Caco-2 (cell line): ENCODE results near the gene NRSN1. TPM values are rescaled to one million over a fixed set of nuclear protein-coding genes. Genes with fewer than 3 reads are reported as not detected.

Experiments
- BruUV-seq: library from RNA; stranded (reverse); fragments of 400-500 nt; replicated peaks from 2 replicates; lab custom pipeline; 2021; lab: Mats Ljungman, UMichigan
- CTCF ChIA-PET: fragments of 300-600 bp; sonication (Branson Sonifier 250); formaldehyde crosslinking; loops from one replicate; lab custom pipeline; 2022; ENCODE audit warnings: antibody characterized with exemption; lab: Charles Lee
- POLR2A ChIA-PET: fragments of 300-600 bp; sonication (Branson Sonifier 250); formaldehyde crosslinking; loops from one replicate; lab custom pipeline; 2022; ENCODE audit warnings: antibody characterized with exemption; lab: Charles Lee
- DNase-seq, 2 experiments: peaks; one replicate each; pipeline versions ENCODE4 v3.0.0 to v3.0.0-alpha.2; 2020 to 2022
- H3K27me3 ChIP-seq: replicated peaks from 2 replicates; pipeline ENCODE4 v1.6.0; 2011; ENCODE audit warnings: low read length; ENCODE audit not compliant: control insufficient read depth, insufficient read depth
- H3K36me3 ChIP-seq: 2 replicates; pipeline ENCODE4 v1.5.1; 2011; ENCODE audit warnings: low read length; ENCODE audit not compliant: control insufficient read depth, insufficient read depth
- H3K4me1 ChIP-seq: fragments of 250-450 bp; sonication (Bioruptor Pico); 2 replicates; pipeline ENCODE4 v1.5.1; 2020; ENCODE audit warnings: mild to moderate bottlenecking
- H3K4me3 ChIP-seq: 2 replicates; pipeline ENCODE4 v1.5.1; 2011; ENCODE audit warnings: low read depth, mild to moderate bottlenecking, control low read depth, low read length
- H3K9me3 ChIP-seq: fragments of 250-450 bp; sonication (Bioruptor Pico); 2 replicates; pipeline ENCODE4 v1.5.1; 2020; ENCODE audit warnings: mild to moderate bottlenecking, moderate library complexity
- H3K27ac Mint-ChIP-seq: one replicate; pipeline ENCODE4 v1.8.0; 2022; ENCODE audit warnings: mixed read lengths; ENCODE audit not compliant: unreplicated experiment
- H3K27me3 Mint-ChIP-seq: one replicate; pipeline ENCODE4 v1.8.0; 2022; ENCODE audit warnings: mixed read lengths; ENCODE audit not compliant: insufficient read depth, unreplicated experiment
- H3K36me3 Mint-ChIP-seq: one replicate; pipeline ENCODE4 v1.8.0; 2022; ENCODE audit warnings: mild to moderate bottlenecking, mixed read lengths; ENCODE audit not compliant: insufficient read depth, unreplicated experiment
- H3K4me1 Mint-ChIP-seq: one replicate; pipeline ENCODE4 v1.8.0; 2022; ENCODE audit warnings: low read depth, mixed read lengths; ENCODE audit not compliant: unreplicated experiment
- H3K4me3 Mint-ChIP-seq: one replicate; pipeline ENCODE4 v1.8.0; 2022; ENCODE audit warnings: mild to moderate bottlenecking, moderate library complexity, mixed read lengths; ENCODE audit not compliant: unreplicated experiment
- H3K9me3 Mint-ChIP-seq: one replicate; pipeline ENCODE4 v1.8.0; 2022; ENCODE audit warnings: mixed read lengths; ENCODE audit not compliant: unreplicated experiment
- intact Hi-C: fragments of 100-400 bp; cut with micrococcal nuclease; formaldehyde crosslinking; loops from one replicate; pipeline ENCODE4 v1.10.0; 2022; ENCODE audit not compliant: unreplicated experiment
- total RNA-seq: library from RNA; stranded (reverse); gene quantifications from 2 replicates; pipeline ENCODE4 v1.2.3, GENCODE V29; 2022
- TF ChIP-seq, protein P1 (sequence below), 2 experiments: fragments of 200-600 bp in 1 of 2; IDR thresholded peaks; 1 replicate in 1 of 2; 2 replicates in 1 of 2; pipeline versions ENCODE4 v1.5.1 to v1.8.0; 2011 to 2022; ENCODE audit warnings: antibody characterized with exemption in 1 of 2, control low read depth in 1 of 2, inconsistent platforms in 1 of 2, low read depth in 1 of 2, low read length in 1 of 2, mild to moderate bottlenecking in 1 of 2, moderate library complexity in 1 of 2; ENCODE audit not compliant: insufficient read depth in 1 of 2, severe bottlenecking in 1 of 2, unreplicated experiment in 1 of 2

NRSN1 gene
- total RNA-seq, 1 experiment from 2014 or later = not detected

DNA sequence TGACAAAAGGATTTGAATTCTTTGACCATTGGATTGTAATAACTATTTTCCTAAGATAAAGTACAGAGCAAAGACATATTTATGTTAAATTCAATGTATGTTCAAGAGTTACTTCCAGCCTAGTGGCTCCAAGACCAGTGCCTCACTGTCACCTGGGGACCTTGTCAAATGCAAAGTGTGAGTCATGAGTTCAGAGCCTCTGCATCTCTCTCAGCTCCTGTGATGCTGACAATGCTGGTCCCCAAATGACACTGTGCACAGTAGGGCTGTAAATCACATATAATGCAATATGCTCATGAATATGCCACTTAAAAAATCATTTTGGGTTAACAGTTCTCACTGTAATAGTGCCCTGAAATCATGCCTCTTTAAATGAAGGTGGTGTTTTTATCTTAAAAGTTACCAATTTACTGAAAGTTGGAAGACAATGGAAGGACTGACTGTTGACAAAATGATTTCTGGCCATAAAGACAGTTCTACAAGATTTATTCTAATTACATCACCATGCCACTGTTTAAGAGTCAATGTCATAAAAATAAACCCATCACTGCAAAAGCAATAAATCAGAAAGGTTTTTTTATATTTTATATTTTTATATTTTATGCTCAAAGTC, 62.1 kb downstream of the NRSN1 start:
- no peaks in the 10 kb centered on the region for H3K27me3 Mint-ChIP-seq
- POLR2A ChIA-PET = no interaction called here
- Histone ChIP-seq H3K4me3 (no peak overlapping the region), H3K4me1 (no peaks in the 10 kb centered on the region; the same call in 1 of the 2 replicates), H3K27me3 (no peaks in the 10 kb centered on the region), H3K9me3 (no peaks in the 10 kb centered on the region), H3K36me3 (peaks cover 1% of the 10 kb centered on the region; the same call in 1 of the 2 replicates)
- H3K9me3 Mint-ChIP-seq = peaks cover 10% of the 10 kb centered on the region
- peaks cover 11% of the 10 kb centered on the region for H3K4me1 Mint-ChIP-seq
- no peak overlapping the region for H3K4me3 Mint-ChIP-seq
- TF ChIP-seq, protein P1, sequence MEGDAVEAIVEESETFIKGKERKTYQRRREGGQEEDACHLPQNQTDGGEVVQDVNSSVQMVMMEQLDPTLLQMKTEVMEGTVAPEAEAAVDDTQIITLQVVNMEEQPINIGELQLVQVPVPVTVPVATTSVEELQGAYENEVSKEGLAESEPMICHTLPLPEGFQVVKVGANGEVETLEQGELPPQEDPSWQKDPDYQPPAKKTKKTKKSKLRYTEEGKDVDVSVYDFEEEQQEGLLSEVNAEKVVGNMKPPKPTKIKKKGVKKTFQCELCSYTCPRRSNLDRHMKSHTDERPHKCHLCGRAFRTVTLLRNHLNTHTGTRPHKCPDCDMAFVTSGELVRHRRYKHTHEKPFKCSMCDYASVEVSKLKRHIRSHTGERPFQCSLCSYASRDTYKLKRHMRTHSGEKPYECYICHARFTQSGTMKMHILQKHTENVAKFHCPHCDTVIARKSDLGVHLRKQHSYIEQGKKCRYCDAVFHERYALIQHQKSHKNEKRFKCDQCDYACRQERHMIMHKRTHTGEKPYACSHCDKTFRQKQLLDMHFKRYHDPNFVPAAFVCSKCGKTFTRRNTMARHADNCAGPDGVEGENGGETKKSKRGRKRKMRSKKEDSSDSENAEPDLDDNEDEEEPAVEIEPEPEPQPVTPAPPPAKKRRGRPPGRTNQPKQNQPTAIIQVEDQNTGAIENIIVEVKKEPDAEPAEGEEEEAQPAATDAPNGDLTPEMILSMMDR (IDR thresholded peaks at IDR 0.05; ENCODE audit: insufficient read depth in 1 of 2, low read depth in 1 of 2, low read length in 1 of 2, severe bottlenecking in 1 of 2, unreplicated experiment in 1 of 2) = no peak
- H3K27ac Mint-ChIP-seq = no peak overlapping the region
- BruUV-seq = no TSS peak
- no peak for DNase-seq
- peaks cover 86% of the 10 kb centered on the region for H3K36me3 Mint-ChIP-seq
- intact Hi-C loops = no loop called here
- CTCF ChIA-PET = no interaction called here

DNA sequence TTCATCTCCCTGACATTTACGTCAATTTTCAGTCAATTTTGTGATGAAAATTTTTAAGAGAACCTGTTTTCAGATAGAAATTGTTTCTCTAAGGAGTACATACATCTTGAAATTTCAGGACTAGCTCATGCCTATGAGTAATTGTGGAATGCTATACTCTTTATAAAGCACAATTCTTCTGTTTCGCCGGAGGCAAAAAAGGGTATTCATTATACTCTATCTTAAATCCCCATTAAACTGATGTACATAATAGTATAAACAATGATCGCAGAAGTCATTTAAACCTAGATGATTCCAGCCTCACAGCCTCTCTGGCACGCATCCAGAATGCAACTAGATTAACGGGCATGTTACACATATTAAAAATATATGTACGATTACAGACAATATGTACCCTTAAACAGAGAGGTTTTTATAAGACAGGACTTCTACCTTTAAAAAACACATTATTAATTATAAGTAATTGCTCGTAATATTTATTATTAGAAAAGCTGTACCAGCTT, 62.6 kb downstream of the NRSN1 start:
- H3K36me3 ChIP-seq = peaks cover 1% of the 10 kb centered on the region; the same call in 1 of the 2 replicates
- no peak overlapping the region for H3K27ac Mint-ChIP-seq
- H3K9me3 ChIP-seq = no peaks in the 10 kb centered on the region
- H3K36me3 Mint-ChIP-seq = peaks cover 86% of the 10 kb centered on the region
- BruUV-seq = no TSS peak
- DNase-seq = no peak
- intact Hi-C loops = no loop called here
- TF ChIP-seq, protein P1 (IDR thresholded peaks at IDR 0.05; ENCODE audit: insufficient read depth in 1 of 2, low read depth in 1 of 2, low read length in 1 of 2, severe bottlenecking in 1 of 2, unreplicated experiment in 1 of 2) = no peak
- ChIA-PET POLR2A (no interaction called here), CTCF (no interaction called here)
- no peaks in the 10 kb centered on the region for H3K27me3 Mint-ChIP-seq
- no peak overlapping the region for H3K4me3 ChIP-seq
- H3K4me1 Mint-ChIP-seq = peaks cover 10% of the 10 kb centered on the region
- no peak overlapping the region for H3K4me3 Mint-ChIP-seq
- peaks cover 5% of the 10 kb centered on the region for H3K4me1 ChIP-seq
- H3K27me3 ChIP-seq = no peaks in the 10 kb centered on the region
- H3K9me3 Mint-ChIP-seq = peaks cover 4% of the 10 kb centered on the region

DNA sequence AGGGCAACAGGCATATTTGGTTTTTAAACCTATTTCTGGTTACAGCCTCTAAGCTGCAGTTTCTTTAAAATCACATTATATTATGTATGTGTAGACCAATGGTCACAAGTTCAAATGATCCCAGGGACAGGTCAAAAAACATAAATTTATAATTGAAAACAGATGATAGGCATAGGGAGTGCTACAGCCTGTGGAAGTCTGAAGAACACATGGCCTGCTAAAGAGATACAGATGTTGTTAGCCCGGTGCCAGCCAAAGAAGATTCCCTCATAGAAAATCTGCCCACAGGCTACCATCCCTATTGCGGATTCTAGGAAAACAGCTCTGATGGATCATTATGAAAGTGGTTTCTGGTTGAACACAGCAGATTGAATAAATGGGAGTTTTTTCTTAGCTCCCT, 65.3 kb downstream of the NRSN1 start:
- Histone ChIP-seq H3K4me1 (peaks cover 24% of the 10 kb centered on the region), H3K9me3 (no peaks in the 10 kb centered on the region), H3K4me3 (no peak overlapping the region), H3K36me3 (no peaks in the 10 kb centered on the region), H3K27me3 (no peaks in the 10 kb centered on the region)
- POLR2A ChIA-PET = no interaction called here
- intact Hi-C loops = no loop called here
- CTCF ChIA-PET = no interaction called here
- Mint-ChIP-seq H3K4me3 (no peak overlapping the region), H3K4me1 (peaks cover 26% of the 10 kb centered on the region), H3K36me3 (peaks cover 85% of the 10 kb centered on the region), H3K27me3 (no peaks in the 10 kb centered on the region), H3K9me3 (no peaks in the 10 kb centered on the region), H3K27ac (no peak overlapping the region)
- no peak for DNase-seq
- no TSS peak for BruUV-seq
- TF ChIP-seq, protein P1 (IDR thresholded peaks at IDR 0.05; ENCODE audit: insufficient read depth in 1 of 2, low read depth in 1 of 2, low read length in 1 of 2, severe bottlenecking in 1 of 2, unreplicated experiment in 1 of 2) = no peak
